ENCODE measurements around the gene CDC42.
"Not testable (repeated sequence)": the region's sequence is repeated elsewhere in the genome, so short reads cannot be mapped to it uniquely, and the experiment has no call there.

Gene CDC42

GRCh38 chr1:22076346-22076745, 23.8 kb downstream of the CDC42 start:
- no peak for DNase-seq

DNA sequence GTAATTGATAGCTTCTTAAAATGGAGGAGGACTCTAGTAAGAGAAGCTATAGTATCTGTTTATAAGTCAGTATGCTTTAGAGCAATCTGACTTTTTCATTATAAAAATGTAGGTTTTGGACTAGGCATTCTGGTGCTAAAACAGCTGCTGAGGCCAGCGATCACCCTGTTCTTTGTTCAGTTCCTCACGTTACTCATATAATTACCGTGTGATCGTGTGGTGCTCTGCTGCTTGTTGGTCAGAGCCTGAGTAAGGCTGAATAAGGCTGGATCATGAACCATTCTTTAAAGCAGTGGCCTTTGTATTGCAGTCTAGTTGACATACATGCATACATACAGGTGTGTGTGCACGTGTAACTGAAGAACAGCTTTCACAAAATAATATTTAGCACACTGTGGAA, 25.2 kb downstream of the CDC42 start:
- no peak for DNase-seq

- no peak for DNase-seq
Observed at GRCh38 chr1:22078133-22078532, 25.6 kb downstream of the CDC42 start.

DNA sequence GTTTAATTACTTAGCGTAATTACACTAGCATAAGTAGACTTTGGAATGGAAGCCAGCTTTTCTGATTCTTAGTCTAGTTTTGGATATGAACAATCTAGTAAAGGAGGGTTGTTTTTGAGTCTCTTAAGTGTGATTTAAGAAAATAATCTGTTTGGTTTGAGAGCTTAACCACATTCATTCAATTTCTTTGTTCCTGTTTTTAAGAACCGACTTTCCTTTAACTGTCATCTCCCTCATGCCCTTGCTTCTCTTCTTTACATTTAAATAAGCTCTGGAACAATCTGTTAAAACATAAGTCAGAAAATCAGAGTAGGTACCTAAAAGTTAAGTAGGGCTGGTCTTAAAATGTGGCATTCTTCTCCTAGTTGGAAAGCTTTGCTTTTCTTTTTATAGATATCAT, 27.7 kb downstream of the CDC42 start:
- no peak for DNase-seq

GRCh38 chr1:22088331-22088730, 35.8 kb downstream of the CDC42 start:
- DNase-seq, result no peak

DNA sequence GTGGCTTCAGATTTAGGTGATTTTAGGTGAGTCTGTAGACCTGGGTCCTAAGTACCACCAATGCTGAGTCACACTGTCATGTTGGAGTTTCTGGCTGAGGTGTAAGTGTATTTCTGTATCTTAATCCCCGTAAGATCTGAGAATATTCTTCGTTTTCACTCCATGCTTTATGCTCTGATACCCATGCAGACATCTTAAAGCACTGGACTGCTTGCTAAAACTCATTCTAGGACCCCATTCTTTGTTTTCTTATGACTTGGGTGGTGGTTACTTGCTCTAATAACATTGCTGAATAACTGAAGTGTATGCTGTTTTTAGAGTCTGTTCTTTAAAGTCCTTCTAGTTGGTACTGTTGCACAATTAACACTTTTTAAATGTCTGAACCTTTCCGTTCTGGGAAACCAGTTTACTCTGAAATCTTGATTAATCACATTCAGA, 36.6 kb downstream of the CDC42 start:
- no peak for DNase-seq

- no peak for DNase-seq
Observed at GRCh38 chr1:22089787-22090186, 37.3 kb downstream of the CDC42 start.

DNA sequence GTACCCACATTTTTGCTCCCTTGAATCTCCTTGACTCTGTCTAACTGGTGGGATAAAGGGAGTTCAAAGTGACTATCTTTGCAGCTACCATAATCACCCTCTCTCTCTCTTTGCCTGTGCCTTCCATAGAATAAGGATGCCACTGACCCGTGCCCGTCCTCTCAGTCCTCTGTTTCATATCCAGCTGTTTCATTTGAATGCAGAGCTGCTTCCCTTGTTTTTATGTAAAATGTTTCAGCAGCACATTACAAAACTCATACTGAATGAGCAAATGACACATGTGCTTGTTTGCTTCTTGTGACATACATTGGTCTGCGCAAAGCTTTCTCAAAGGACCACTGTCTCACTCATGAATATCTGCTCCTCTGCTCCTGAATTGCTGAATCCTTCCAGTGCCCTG, 38.4 kb downstream of the CDC42 start:
- no peak for DNase-seq

DNA sequence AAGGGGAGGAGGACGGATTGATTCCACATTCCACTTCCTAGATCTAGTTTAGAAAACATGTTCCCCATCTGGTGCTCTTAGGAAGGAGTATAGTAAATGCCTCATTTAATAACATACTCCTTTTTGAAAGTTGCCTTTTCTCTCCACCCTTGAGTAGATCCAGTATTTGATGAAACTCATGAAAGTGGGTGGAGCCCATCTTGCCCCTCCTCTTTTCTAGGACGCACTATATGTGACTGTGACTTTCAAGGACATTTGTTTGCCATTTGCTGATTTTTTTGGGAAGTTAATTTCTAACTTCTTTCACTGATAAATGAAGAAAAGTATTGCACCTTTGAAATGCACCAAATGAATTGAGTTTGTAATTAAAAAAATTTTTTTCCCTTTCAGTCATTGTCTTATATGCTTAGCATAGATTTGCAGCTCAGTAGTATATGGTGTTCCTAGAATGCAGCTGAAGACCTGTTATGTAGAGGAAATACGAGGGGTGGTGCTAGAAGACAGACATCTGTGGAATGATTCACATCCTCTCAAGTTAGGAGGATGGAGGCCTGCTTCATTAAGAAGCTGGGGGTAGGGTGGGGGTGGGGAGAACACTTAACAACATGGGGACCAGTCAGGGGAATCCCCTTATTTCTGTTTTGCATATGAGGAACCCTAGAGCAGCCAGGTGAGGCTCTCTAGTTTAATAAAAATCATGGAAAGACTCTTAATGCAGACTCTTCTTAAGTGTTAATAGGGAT, 39.7 kb downstream of the CDC42 start:
- DNase-seq, result not testable (repeated sequence)

- DNase-seq, result no peak
Observed at GRCh38 chr1:22093513-22093912, 41.0 kb downstream of the CDC42 start.

- no peak for DNase-seq
Observed at GRCh38 chr1:22096036-22096435, 43.5 kb downstream of the CDC42 start.

DNA sequence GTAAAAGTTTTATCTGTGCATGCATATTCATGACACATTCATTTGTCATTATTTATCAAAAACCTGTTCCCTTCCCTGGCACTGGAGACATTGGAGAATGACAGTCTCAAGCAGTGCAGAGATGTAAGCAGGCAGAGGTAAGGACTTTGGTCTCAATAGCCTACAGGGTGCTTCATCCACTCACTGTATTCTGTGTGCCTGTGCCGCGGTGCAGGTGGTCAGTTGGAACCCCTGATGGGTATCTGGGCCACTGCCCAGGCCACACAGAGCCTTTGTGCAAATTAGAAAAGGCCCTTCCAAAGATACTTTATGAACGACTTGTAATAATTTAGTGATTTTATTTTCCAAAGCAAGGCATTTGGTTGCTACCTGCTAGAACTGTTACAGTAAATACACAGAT, 44.0 kb downstream of the CDC42 start:
- no peak for DNase-seq

- no peak for DNase-seq
Observed at GRCh38 chr1:22098752-22099151, 46.2 kb downstream of the CDC42 start.

DNA sequence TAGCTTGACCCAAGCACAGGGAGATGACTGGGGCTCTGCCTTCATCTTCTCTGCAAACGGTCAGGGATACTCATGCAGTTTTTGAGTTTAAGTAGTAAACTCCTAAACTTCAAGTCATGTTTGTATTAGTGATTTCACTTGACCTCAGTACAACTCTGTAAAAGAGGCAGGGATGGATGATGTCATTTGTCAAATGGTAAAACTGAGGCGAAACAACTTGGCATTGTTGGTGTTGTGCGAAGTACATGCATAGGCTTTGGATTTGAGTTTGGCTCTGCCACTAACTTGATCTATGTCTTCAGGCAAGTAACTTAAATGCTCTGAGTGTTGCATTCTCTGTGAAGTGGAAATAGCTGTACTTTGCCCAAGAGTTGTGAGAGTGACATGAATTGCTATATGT, 47.7 kb downstream of the CDC42 start:
- no peak for DNase-seq

DNA sequence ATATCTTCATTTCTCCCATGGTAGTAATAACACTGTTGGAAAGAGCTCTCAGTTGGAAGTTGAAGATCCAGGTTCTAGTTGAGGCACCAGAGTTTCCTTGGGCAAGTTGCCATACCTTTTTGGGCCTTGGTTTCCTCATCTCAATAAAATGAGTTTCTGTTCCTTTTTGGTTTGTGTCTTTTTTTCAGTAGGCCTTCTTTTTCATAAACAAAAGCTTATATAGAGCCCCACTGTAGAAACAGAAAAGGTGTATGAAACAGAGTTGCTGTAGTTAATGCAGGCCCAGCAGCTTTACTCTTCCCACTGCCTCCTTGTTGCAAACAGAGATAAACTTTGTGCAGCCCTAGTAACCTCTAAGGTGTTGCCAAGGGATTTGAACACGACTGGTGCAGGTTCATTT, 48.7 kb downstream of the CDC42 start:
- DNase-seq, result no peak

DNA sequence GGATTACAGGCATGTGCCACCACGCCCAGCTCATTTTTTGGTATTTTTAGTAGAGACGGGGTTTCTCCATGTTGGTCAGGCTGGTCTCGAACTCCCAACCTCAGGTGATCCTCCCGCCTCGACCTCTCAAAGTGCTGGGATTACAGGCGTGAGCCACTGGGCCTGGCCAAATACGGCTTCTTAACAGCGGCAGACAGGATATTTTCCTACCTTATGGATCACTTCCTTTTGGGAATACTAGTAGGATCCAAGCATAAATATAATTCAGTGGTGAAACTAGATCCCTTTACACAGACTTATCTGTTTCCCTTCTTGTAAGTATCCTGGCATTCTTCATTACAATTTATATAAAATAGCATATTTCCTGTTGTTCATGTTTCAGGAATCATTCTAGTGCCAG, 49.5 kb downstream of the CDC42 start:
- no peak for DNase-seq

GRCh38 chr1:22102746-22103145, 50.2 kb downstream of the CDC42 start:
- no peak for DNase-seq

DNA sequence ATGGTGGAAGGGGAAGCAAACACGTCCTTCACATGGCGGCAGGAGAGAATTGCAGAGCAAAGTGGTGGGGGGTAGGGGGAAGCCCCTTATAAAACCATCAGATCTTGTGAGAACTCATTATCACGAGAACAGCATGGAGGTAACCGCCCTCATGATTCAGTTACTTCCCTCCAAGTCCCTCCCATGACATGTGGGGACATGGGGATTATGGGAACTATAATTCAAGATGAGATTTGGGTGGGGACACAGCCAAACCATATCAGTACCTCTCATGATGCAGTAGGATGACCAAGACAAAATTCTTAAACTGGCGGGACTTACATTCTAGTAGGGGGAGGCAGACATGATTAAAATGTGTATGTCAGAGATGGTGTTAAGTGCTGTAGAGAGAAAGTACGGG, 51.6 kb downstream of the CDC42 start:
- DNase-seq, result no peak

- no peak for DNase-seq
Observed at GRCh38 chr1:22104865-22105437, 52.4 kb downstream of the CDC42 start.

- DNase-seq, result peak; percentile 52
Observed at GRCh38 chr1:22105611-22106207, 53.2 kb downstream of the CDC42 start.

GRCh38 chr1:22107126-22107525, 54.6 kb downstream of the CDC42 start:
- DNase-seq, result no peak

GRCh38 chr1:22108339-22109105, 56.0 kb downstream of the CDC42 start:
- DNase-seq, result no peak

DNA sequence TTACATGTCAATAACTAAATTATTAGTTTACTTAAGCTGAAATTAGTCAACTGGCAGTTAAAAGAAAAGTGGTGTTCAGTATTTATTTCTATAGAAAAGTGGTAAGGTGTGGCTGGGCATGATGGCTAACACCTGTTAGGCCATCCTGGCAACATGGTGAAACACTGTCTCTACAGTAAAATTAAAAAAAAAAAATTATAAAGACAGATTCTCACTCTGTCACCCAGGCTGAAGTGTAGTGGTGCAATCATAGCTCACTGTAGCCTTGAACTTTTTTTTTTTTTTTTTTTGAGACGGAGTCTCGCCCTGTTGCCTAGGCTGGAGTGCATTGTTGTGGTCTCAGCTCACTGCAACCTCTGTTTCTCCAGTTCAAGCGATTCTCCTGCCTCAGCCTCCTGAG, 57.5 kb downstream of the CDC42 start:
- DNase-seq, result no peak

GRCh38 chr1:22111115-22111514, 58.6 kb downstream of the CDC42 start:
- DNase-seq, result no peak
